Lower leg skin (tissue), 3 donors: ENCODE results near the gene MARCHF6.

ENCODE experiments used
- CTCF ChIP-seq, 3 donors: fragments of 450-650 bp; IDR thresholded peaks; one replicate each; pipeline ENCODE4 v1.5.1; 2016; ENCODE audit warnings: antibody characterized with exemption in 3 of 3, mild to moderate bottlenecking in 3 of 3, moderate library complexity in 2 of 3
- POLR2A ChIP-seq, 2 donors: fragments of 450-650 bp; IDR thresholded peaks; one replicate each; pipeline ENCODE4 v1.6.1; 2016 to 2017; ENCODE audit warnings: antibody characterized with exemption in 2 of 2, mild to moderate bottlenecking in 1 of 2, moderate library complexity in 1 of 2

GRCh38 chr5:10367579-10367978, 14.1 kb downstream of the MARCHF6 start:
- TF ChIP-seq CTCF (IDR thresholded peaks at IDR 0.05) (no peak), POLR2A (IDR thresholded peaks at IDR 0.05) (no peak)
